Endothelial cell of umbilical vein (primary cell): ENCODE measurements around the gene GPRC6A. TPM values are rescaled to one million over a fixed set of nuclear protein-coding genes. Genes with fewer than 3 reads are reported as not detected.

Experiments used
- BruUV-seq: library from RNA; stranded (reverse); fragments of 400-500 nt; replicated peaks from 2 replicates; lab custom pipeline; 2021; lab: Mats Ljungman, UMichigan
- CTCF ChIA-PET: fragments of 300-600, 350-600 bp; sonication (Branson Sonifier 250); formaldehyde crosslinking; loops from one replicate; lab custom pipeline; 2021; ENCODE audit warnings: antibody characterized with exemption, inconsistent platforms; lab: Charles Lee
- POLR2A ChIA-PET: fragments of 300-600, 350-600 bp; sonication (Branson Sonifier 250); formaldehyde crosslinking; loops from one replicate; lab custom pipeline; 2021; ENCODE audit warnings: antibody characterized with exemption, inconsistent platforms; lab: Charles Lee
- DNase-seq: peaks from one replicate; pipeline ENCODE4 v3.0.0-alpha.2; 2011; ENCODE audit warnings: low read depth, low spot score
- FAIRE-seq: peaks from 2 replicates; lab custom pipeline; 2011; peaks lifted over from hg19 to GRCh38; lab: Jason Lieb, UNC
- H2AFZ ChIP-seq: 2 replicates; pipeline ENCODE4 v1.6.0; 2012; ENCODE audit warnings: low read depth, low read length, control low read depth, inconsistent platforms
- H3K27ac ChIP-seq: 2 replicates; pipeline ENCODE4 v1.5.1; 2011; ENCODE audit warnings: low read depth, mild to moderate bottlenecking, control low read depth, low read length, moderate library complexity; ENCODE audit not compliant: insufficient read depth
- H3K27me3 ChIP-seq, 2 experiments: 2 replicates each; pipeline versions ENCODE4 v1.6.0 to v1.6.1; 2011; ENCODE audit warnings: low read length in 2 of 2, mixed read lengths in 1 of 2; ENCODE audit not compliant: control insufficient read depth in 2 of 2, insufficient read depth in 2 of 2
- H3K36me3 ChIP-seq, 2 experiments: 2 replicates in 1 of 2; 3 replicates in 1 of 2; pipeline ENCODE4 v1.5.1; 2011; ENCODE audit warnings: low read length in 2 of 2, mild to moderate bottlenecking in 1 of 2, moderate library complexity in 1 of 2; ENCODE audit not compliant: control insufficient read depth in 2 of 2, insufficient read depth in 2 of 2; ENCODE audit errors: extremely low read depth in 1 of 2
- H3K4me1 ChIP-seq: 3 replicates; pipeline ENCODE4 v1.5.1; 2011; ENCODE audit warnings: mild to moderate bottlenecking, low read length; ENCODE audit not compliant: control insufficient read depth, insufficient read depth; ENCODE audit errors: extremely low read depth
- H3K4me2 ChIP-seq: 2 replicates; pipeline ENCODE4 v1.6.1; 2011; ENCODE audit warnings: low read length, control low read depth, mixed read lengths; ENCODE audit not compliant: insufficient read depth
- H3K4me3 ChIP-seq, 3 experiments: fragments of 200-600 bp in 1 of 3; sonication (generic), shearing (Covaris generic) in 1 of 3; replicated peaks in 1 of 3; 2 replicates each; pipeline ENCODE4 v1.5.1; 2011 to 2016; ENCODE audit warnings: control low read depth in 3 of 3, low read length in 3 of 3, mild to moderate bottlenecking in 2 of 3, inconsistent platforms in 1 of 3, low read depth in 1 of 3, moderate library complexity in 1 of 3; ENCODE audit not compliant: insufficient read depth in 1 of 3
- H3K79me2 ChIP-seq: 2 replicates; pipeline ENCODE4 v1.6.0; 2012; ENCODE audit warnings: low read length, inconsistent platforms; ENCODE audit not compliant: control insufficient read depth, insufficient read depth
- H3K9ac ChIP-seq: replicated peaks from 2 replicates; pipeline ENCODE3; 2011; ENCODE audit warnings: low read length, control low read depth; ENCODE audit not compliant: insufficient read depth; ENCODE audit errors: extremely low read depth
- H3K9me1 ChIP-seq: replicated peaks from 3 replicates; pipeline ENCODE4 v1.6.0; 2011; ENCODE audit warnings: mild to moderate bottlenecking, low read length; ENCODE audit not compliant: control insufficient read depth, insufficient read depth; ENCODE audit errors: extremely low read depth
- H3K9me3 ChIP-seq: replicated peaks from 2 replicates; pipeline ENCODE4 v1.5.1; 2012; ENCODE audit warnings: low read length, inconsistent platforms; ENCODE audit not compliant: control insufficient read depth, insufficient read depth
- H4K20me1 ChIP-seq: replicated peaks from 2 replicates; pipeline ENCODE3; 2011; ENCODE audit warnings: mild to moderate bottlenecking, low read length; ENCODE audit not compliant: control insufficient read depth, insufficient read depth; ENCODE audit errors: extremely low read depth
- EZH2 ChIP-seq: IDR thresholded peaks from 2 replicates; pipeline ENCODE4 v1.6.1; 2012; ENCODE audit warnings: borderline replicate concordance, low read depth, mild to moderate bottlenecking, moderate library complexity, low read length, inconsistent platforms; ENCODE audit not compliant: severe bottlenecking
- FOS ChIP-seq: IDR thresholded peaks from 2 replicates; pipeline ENCODE4 v1.6.1; 2011; ENCODE audit warnings: mild to moderate bottlenecking, low read length, moderate library complexity, borderline replicate concordance; ENCODE audit not compliant: insufficient read depth
- GATA2 ChIP-seq: IDR thresholded peaks from 2 replicates; pipeline ENCODE4 v1.7.0; 2011; ENCODE audit warnings: low read depth, mild to moderate bottlenecking, moderate library complexity, mixed read lengths, low read length; ENCODE audit not compliant: insufficient read length, insufficient read depth
- JUN ChIP-seq: IDR thresholded peaks from 2 replicates; pipeline ENCODE4 v1.6.1; 2011; ENCODE audit warnings: borderline replicate concordance, low read depth; ENCODE audit not compliant: insufficient read length, insufficient read depth
- MYC ChIP-seq: IDR thresholded peaks from one replicate; pipeline ENCODE4 v1.6.1; 2011; ENCODE audit warnings: mild to moderate bottlenecking, low read depth, low read length
- POLR2A ChIP-seq: IDR thresholded peaks from 2 replicates; pipeline ENCODE4 v1.6.1; 2012; ENCODE audit warnings: low read depth, mild to moderate bottlenecking, control low read depth, low read length
- POLR2AphosphoS5 ChIP-seq: IDR thresholded peaks from 2 replicates; pipeline ENCODE4 v1.6.1; 2012; ENCODE audit warnings: low read depth, mild to moderate bottlenecking, control low read depth, low read length, moderate library complexity; ENCODE audit not compliant: insufficient read depth
- dilution Hi-C: fragments of 300-500 bp; cut with MboI; formaldehyde crosslinking; loops from one replicate; pipeline ENCODE4 v1.15.0; 2019; ENCODE audit warnings: low sequenced_read_pairs; ENCODE audit not compliant: extremely low pct_ligation_motif_present
- intact Hi-C: fragments of 100-400 bp; cut with micrococcal nuclease; formaldehyde crosslinking; loops from one replicate; pipeline ENCODE4 v1.10.0; 2022
- polyA plus RNA-seq, 4 experiments: library from polyadenylated mRNA; depleted of rRNA in 3 of 4; stranded (reverse) in 3 of 4; unstranded in 1 of 4; fragments of >200 nt; gene quantifications; 2 replicates each; pipeline versions ENCODE4 v1.2.1 to v1.2.3, GENCODE V29; 2011 to 2012; ENCODE audit warnings: missing spikeins in 1 of 4
- total RNA-seq: library from RNA; stranded (reverse); gene quantifications from 2 replicates; pipeline ENCODE4 v1.2.3, GENCODE V29; 2021
- TF ChIP-seq, protein P1 (sequence below): IDR thresholded peaks from 2 replicates; pipeline ENCODE4 v1.6.1; 2011; ENCODE audit not compliant: insufficient read depth, insufficient read length
- TF ChIP-seq, protein P2 (sequence below), 2 donors: IDR thresholded peaks; 1 replicate in 1 of 2; 2 replicates in 1 of 2; pipeline ENCODE4 v1.5.1; 2011; ENCODE audit warnings: low read length in 2 of 2, mild to moderate bottlenecking in 2 of 2, moderate library complexity in 2 of 2, control low read depth in 1 of 2, inconsistent platforms in 1 of 2, low read depth in 1 of 2; ENCODE audit not compliant: insufficient read depth in 1 of 2; ENCODE audit errors: extremely low read depth in 1 of 2

The GPRC6A gene
- total and polyA plus RNA-seq, 2 donors (not counting 3 experiments of a cell fraction or from before 2014, with no cell fraction given): not detected

DNA sequence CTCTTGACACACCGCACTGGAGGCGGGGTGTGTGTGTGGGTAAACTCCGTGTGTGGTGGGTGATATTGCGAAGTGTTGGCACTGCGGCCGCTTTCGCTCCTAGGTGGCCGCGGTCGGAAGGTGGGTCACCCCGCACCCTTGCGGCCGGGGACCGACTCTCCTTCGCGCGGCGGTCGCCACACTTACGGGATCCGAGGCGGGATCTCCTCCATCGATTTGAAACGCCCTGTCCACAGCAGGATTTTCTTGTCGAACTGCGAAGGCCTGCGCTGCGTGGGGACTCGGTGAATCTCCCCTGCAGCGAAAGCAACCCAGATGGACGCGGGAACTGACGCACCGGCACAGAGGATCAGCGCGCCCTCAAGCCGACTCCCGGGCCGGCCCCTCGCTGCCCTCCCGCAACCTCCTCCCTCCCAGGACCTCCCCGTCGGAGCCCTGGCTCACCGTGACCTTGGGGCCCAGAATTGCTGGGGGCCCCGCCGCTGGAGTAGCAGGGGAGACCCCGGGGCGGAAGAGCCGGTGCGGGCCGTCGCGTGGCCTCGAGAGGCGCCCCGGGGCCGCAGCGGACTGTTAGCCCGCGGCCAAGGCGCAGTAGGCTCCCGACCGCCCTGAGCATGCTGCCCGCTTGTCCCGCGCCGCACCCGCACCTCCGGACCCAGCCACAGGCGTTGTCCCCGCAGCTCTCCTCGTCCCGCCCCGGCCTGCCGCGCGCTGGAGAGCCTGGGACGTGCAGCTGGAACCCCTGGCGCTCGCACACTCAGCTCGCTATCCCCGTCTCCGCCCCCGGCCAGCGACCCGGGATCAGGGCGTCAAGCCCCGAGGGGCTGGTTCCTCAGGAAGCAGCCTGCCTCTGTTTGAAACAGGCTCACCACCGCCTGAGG lies 63.7 kb downstream of the GPRC6A start, which contains the start of gene FAM162B:
TSS of gene FAM162B (minus strand) at position 759 of the 881 bp plus-strand sequence. CDS start at position 616, 143 bp downstream.
- no peaks in the 10 kb centered on the region for H4K20me1 ChIP-seq
- no peak within 1 kb of the TSS for H3K27ac ChIP-seq
- H3K27me3 ChIP-seq: peaks cover 12 to 15% of the 10 kb centered on the region in 2 experiments
- FAIRE-seq (peak; percentile 21), DNase-seq (peak; percentile 36)
- ChIA-PET POLR2A (no interaction called here), CTCF (interaction anchor here (0.6 to 1.0 kb wide), 6 partner anchors 9 to 497 kb away, joined by 3 read pairs; partner anchors contain the start of gene RSPH4A)
- dilution Hi-C loops: no loop called here
- H3K79me2 ChIP-seq: no peaks in the 10 kb centered on the region
- no peaks in the 10 kb centered on the region for H3K9me3 ChIP-seq
- intact Hi-C loops: loop anchor here (1.0 kb wide), 1 partner anchor 97 kb away; the partner anchor contains the start of gene ZUP1
- no peak within 1 kb of the TSS for H3K9ac ChIP-seq
- peaks cover 7% of the 10 kb centered on the region for H3K4me1 ChIP-seq
- no TSS peak for BruUV-seq
- no peaks in the 10 kb centered on the region for H3K36me3 ChIP-seq
- peak; percentile 31 for TF ChIP-seq EZH2
- TF ChIP-seq, protein P1, sequence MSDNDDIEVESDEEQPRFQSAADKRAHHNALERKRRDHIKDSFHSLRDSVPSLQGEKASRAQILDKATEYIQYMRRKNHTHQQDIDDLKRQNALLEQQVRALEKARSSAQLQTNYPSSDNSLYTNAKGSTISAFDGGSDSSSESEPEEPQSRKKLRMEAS: no peak
- peak within 1 kb of the TSS; percentile 42 to 60 (median 43) for H3K4me3 ChIP-seq
- H3K9me1 ChIP-seq: no peaks in the 10 kb centered on the region
- peak within 1 kb of the TSS; percentile 97 for H2AFZ ChIP-seq
- peak within 1 kb of the TSS; percentile 93 for H3K4me2 ChIP-seq

DNA sequence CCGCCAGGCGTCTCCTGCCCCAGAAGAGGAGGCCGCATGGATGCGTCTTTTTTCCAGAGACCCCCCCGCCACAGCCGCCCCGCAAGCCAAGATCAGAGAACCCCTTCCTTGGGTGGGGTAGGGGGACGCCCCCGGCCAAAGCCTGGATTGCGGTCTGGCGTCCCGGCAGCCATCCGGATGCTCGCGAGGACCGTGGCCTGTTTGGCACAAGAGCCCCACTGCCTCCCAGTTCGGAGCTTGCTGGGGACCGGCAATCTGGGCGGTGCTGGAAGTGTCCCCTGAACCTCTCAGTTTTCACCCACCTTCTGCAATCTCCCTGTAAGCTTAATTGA lies 64.3 kb downstream of the GPRC6A start:
- Histone ChIP-seq H3K9me1 (no peaks in the 10 kb centered on the region), H3K79me2 (no peaks in the 10 kb centered on the region), H4K20me1 (no peaks in the 10 kb centered on the region), H3K4me2 (peak overlapping the region; percentile 93), H3K36me3 (no peaks in the 10 kb centered on the region), H3K27me3 (peaks cover 10 to 15% of the 10 kb centered on the region in 2 experiments), H3K27ac (no peak overlapping the region), H3K4me1 (peaks cover 7% of the 10 kb centered on the region), H3K9ac (no peak overlapping the region), H3K9me3 (no peaks in the 10 kb centered on the region), H2AFZ (peak overlapping the region; percentile 97), H3K4me3 (peak overlapping the region in 2 of 3 experiments; percentile 43 to 60)
- no peak for TF ChIP-seq JUN
- TF ChIP-seq, protein P2, sequence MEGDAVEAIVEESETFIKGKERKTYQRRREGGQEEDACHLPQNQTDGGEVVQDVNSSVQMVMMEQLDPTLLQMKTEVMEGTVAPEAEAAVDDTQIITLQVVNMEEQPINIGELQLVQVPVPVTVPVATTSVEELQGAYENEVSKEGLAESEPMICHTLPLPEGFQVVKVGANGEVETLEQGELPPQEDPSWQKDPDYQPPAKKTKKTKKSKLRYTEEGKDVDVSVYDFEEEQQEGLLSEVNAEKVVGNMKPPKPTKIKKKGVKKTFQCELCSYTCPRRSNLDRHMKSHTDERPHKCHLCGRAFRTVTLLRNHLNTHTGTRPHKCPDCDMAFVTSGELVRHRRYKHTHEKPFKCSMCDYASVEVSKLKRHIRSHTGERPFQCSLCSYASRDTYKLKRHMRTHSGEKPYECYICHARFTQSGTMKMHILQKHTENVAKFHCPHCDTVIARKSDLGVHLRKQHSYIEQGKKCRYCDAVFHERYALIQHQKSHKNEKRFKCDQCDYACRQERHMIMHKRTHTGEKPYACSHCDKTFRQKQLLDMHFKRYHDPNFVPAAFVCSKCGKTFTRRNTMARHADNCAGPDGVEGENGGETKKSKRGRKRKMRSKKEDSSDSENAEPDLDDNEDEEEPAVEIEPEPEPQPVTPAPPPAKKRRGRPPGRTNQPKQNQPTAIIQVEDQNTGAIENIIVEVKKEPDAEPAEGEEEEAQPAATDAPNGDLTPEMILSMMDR (IDR thresholded peaks at IDR 0.05; ENCODE audit: extremely low read depth in 1 of 2, insufficient read depth in 1 of 2, low read depth in 1 of 2, low read length in 2 of 2): no peak
- TF ChIP-seq EZH2: no peak
- TF ChIP-seq POLR2A: no peak
- TF ChIP-seq, protein P1: no peak
- no peak for TF ChIP-seq FOS
- no peak for TF ChIP-seq GATA2
- no peak for TF ChIP-seq POLR2AphosphoS5
- no peak for TF ChIP-seq MYC
- DNase-seq (no peak), FAIRE-seq (no peak)
- POLR2A ChIA-PET: no interaction called here
- intact Hi-C loops: no loop called here
- dilution Hi-C loops: no loop called here
- BruUV-seq: no TSS peak
- CTCF ChIA-PET: no interaction called here
